ENCODE data around the gene STON2. TPM values are rescaled to one million over a fixed set of nuclear protein-coding genes. Genes with fewer than 3 reads are reported as not detected.
"Not testable (repeated sequence)": the region's sequence is repeated elsewhere in the genome, so short reads cannot be mapped to it uniquely, and the experiment has no call there.

The STON2 gene
- total RNA-seq, 1 donor from 2014 or later: 77.2 TPM

- Mint-ChIP-seq H3K9me3 (ENCODE audit: low read depth) (peaks cover 8% of the 10 kb centered on the region), H3K27ac (no peak overlapping the region), H3K36me3 (ENCODE audit: insufficient read depth) (no peaks in the 10 kb centered on the region), H3K4me1 (ENCODE audit: low read depth) (peaks cover 10% of the 10 kb centered on the region), H3K27me3 (no peaks in the 10 kb centered on the region), H3K4me3 (ENCODE audit: low read depth) (no peak overlapping the region)
- no peak for DNase-seq (ENCODE audit: low spot score, unreplicated experiment)
- TF ChIP-seq, protein P1, sequence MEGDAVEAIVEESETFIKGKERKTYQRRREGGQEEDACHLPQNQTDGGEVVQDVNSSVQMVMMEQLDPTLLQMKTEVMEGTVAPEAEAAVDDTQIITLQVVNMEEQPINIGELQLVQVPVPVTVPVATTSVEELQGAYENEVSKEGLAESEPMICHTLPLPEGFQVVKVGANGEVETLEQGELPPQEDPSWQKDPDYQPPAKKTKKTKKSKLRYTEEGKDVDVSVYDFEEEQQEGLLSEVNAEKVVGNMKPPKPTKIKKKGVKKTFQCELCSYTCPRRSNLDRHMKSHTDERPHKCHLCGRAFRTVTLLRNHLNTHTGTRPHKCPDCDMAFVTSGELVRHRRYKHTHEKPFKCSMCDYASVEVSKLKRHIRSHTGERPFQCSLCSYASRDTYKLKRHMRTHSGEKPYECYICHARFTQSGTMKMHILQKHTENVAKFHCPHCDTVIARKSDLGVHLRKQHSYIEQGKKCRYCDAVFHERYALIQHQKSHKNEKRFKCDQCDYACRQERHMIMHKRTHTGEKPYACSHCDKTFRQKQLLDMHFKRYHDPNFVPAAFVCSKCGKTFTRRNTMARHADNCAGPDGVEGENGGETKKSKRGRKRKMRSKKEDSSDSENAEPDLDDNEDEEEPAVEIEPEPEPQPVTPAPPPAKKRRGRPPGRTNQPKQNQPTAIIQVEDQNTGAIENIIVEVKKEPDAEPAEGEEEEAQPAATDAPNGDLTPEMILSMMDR (IDR thresholded peaks at IDR 0.05; ENCODE audit: unreplicated experiment): no peak
Observed at GRCh38 chr14:81235096-81235495, 165.0 kb downstream of the STON2 start.

- Mint-ChIP-seq H3K9me3 (ENCODE audit: low read depth) (peaks cover 11% of the 10 kb centered on the region), H3K4me3 (ENCODE audit: low read depth) (no peak overlapping the region), H3K4me1 (ENCODE audit: low read depth) (peaks cover 10% of the 10 kb centered on the region), H3K36me3 (ENCODE audit: insufficient read depth) (no peaks in the 10 kb centered on the region), H3K27me3 (no peaks in the 10 kb centered on the region), H3K27ac (no peak overlapping the region)
- no peak for DNase-seq (ENCODE audit: low spot score, unreplicated experiment)
- TF ChIP-seq, protein P1 (IDR thresholded peaks at IDR 0.05; ENCODE audit: unreplicated experiment): no peak
Observed at GRCh38 chr14:81234278-81234677, 165.8 kb downstream of the STON2 start.

- peaks cover 11% of the 10 kb centered on the region for H3K9me3 Mint-ChIP-seq (ENCODE audit: low read depth)
- no peaks in the 10 kb centered on the region for H3K36me3 Mint-ChIP-seq (ENCODE audit: insufficient read depth)
- H3K27me3 Mint-ChIP-seq: no peaks in the 10 kb centered on the region
- H3K4me3 Mint-ChIP-seq (ENCODE audit: low read depth): no peak overlapping the region
- TF ChIP-seq, protein P1 (IDR thresholded peaks at IDR 0.05; ENCODE audit: unreplicated experiment): no peak
- H3K4me1 Mint-ChIP-seq (ENCODE audit: low read depth): peaks cover 10% of the 10 kb centered on the region
- H3K27ac Mint-ChIP-seq: no peak overlapping the region
- DNase-seq (ENCODE audit: low spot score, unreplicated experiment): no peak
Observed at GRCh38 chr14:81233615-81234014, 166.5 kb downstream of the STON2 start.

- H3K4me3 Mint-ChIP-seq (ENCODE audit: low read depth): no peak overlapping the region
- DNase-seq (ENCODE audit: low spot score, unreplicated experiment): no peak
- H3K27ac Mint-ChIP-seq: no peak overlapping the region
- H3K36me3 Mint-ChIP-seq (ENCODE audit: insufficient read depth): no peaks in the 10 kb centered on the region
- no peaks in the 10 kb centered on the region for H3K27me3 Mint-ChIP-seq
- TF ChIP-seq, protein P1 (IDR thresholded peaks at IDR 0.05; ENCODE audit: unreplicated experiment): peak; percentile 15
- H3K4me1 Mint-ChIP-seq (ENCODE audit: low read depth): peaks cover 10% of the 10 kb centered on the region
- peaks cover 11% of the 10 kb centered on the region for H3K9me3 Mint-ChIP-seq (ENCODE audit: low read depth)
Observed at GRCh38 chr14:81231540-81231939, 168.6 kb downstream of the STON2 start.

DNA sequence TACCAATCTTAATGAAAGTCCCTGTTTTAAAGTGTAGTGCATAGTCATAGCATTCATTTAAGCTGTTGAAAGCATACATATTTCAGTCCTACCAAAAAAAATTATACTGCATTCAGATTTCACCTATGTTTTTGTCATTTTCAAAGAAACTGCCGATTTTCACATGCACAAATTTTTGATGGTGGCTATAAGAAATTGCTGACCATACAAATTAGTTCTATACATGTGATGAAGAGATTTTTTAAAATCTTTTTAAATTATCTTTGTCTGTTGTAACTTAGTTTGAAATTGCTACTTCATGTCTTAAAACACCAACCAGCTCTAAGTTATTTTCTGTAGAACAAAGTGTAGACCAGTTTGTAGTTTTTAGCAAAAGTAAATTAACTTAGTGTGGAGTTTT, 175.9 kb downstream of the STON2 start:
- Mint-ChIP-seq H3K9me3 (ENCODE audit: low read depth) (no peaks in the 10 kb centered on the region), H3K36me3 (ENCODE audit: insufficient read depth) (peaks cover 3% of the 10 kb centered on the region), H3K27me3 (no peaks in the 10 kb centered on the region), H3K4me1 (ENCODE audit: low read depth) (peaks cover 14% of the 10 kb centered on the region), H3K27ac (no peak overlapping the region), H3K4me3 (ENCODE audit: low read depth) (no peak overlapping the region)
- TF ChIP-seq, protein P1 (IDR thresholded peaks at IDR 0.05; ENCODE audit: unreplicated experiment): no peak
- DNase-seq (ENCODE audit: low spot score, unreplicated experiment): no peak

- H3K4me1 Mint-ChIP-seq (ENCODE audit: low read depth): peaks cover 17% of the 10 kb centered on the region
- not testable (repeated sequence) for H3K36me3 Mint-ChIP-seq (ENCODE audit: insufficient read depth); H3K27ac Mint-ChIP-seq; DNase-seq (ENCODE audit: low spot score, unreplicated experiment); H3K27me3 Mint-ChIP-seq; H3K4me3 Mint-ChIP-seq (ENCODE audit: low read depth); H3K9me3 Mint-ChIP-seq (ENCODE audit: low read depth)
Observed at GRCh38 chr14:81223788-81224187, 176.3 kb downstream of the STON2 start.
